Measurements from ENCODE around the gene C20orf141.
A peak's percentile ranks its signal among the peaks of the same experiment; 100 is the strongest.
"Not testable (repeated sequence)": the region's sequence is repeated elsewhere in the genome, so short reads cannot be mapped to it uniquely, and the experiment has no call there.

Gene C20orf141

DNA sequence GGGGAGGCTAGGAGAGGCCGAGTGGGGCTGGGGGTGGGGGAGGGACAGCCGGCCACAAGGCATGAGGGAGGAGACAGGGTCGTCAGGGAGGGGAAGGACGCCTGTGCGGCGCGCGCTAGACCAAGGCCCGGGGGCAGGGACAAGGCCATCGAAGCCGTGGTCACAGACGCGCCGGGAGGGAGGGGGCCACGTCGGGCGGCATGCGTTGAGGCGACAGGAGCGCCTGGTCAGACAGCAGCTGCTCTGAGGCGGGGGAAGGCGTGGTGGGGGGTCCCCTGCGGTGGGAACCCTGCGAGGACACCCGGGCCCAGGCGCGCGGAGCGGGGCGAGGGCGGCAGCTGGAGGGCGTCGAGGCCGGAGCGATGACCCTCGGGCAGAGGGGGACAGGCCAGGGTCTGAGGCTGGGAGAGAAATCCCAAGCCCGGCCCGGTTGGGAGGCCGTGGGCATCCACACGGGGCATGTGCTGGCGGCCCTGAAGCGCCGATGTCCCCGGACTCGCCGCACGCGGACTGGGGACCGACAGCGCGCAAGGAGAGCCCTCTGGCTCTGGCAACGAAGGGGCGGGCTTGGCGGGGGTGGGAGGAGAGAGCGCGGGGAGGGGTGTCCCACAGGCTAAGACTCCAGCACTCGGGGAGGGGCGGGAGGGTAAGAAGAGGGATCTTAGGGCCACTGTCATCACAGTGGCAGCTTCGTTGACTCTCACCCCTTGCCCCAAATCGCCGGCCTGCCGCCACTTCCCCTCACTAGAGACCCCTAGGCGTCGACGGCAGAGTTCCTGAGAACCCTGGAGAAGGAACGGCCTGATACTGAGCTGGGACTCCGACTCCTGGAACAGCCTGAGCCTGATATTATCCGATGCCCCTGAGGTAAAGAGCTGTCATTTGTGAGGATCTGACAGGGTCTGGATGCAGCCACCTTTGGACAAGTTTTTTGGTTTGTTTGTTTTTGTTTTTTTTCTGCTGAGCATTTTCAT is 6.4 kb downstream of the C20orf141 start:
- no peak for DNase-seq

- DNase-seq, result peak; percentile 39
Observed at GRCh38 chr20:2822073-2822472, 7.3 kb downstream of the C20orf141 start.

GRCh38 chr20:2825761-2826160 is 11.0 kb downstream of the C20orf141 start:
- no peak for DNase-seq

GRCh38 chr20:2826655-2827054 is 11.9 kb downstream of the C20orf141 start:
- no peak for DNase-seq

DNA sequence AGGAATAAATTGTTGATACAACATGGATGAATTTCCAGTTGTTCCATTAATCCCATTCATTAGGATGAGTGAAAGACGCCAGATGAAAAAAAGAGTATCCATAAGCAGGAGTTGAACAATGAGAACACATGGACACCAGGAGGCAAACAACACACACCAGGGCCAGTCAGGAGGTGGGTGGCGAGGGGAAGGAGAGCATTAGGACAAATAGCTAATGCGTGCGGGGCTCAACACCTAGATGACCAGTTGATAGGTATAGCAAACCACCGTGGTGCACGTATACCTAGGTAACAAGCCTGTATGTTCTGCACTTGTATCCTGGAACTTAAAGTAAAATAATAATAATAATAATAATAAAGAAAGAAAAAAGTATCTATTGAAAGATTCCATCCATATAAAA is 14.6 kb downstream of the C20orf141 start:
- no peak for DNase-seq

- not testable (repeated sequence) for DNase-seq
Observed at GRCh38 chr20:2831206-2831605, 16.4 kb downstream of the C20orf141 start.

DNA sequence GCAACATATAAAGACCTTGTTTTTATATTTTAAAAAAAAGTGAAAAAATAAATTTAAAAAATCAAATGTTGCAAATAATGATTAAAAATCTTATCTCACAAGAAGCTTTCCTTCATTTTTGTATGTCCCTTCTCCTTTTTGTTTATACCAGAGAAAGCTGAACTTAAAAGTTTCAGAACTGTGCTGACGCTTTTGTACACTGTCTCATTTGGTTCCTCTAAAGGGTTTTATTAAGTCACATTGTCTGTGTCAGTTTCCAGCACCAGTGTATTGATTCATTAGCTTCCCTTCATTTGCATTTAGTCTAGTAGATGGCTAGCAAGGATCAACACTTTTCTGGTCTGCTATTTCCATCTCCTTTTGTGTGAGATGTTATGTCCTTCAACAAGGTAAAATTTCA is 19.0 kb downstream of the C20orf141 start:
- no peak for DNase-seq

- no peak for DNase-seq
Observed at GRCh38 chr20:2834401-2835110, 19.8 kb downstream of the C20orf141 start.

DNA sequence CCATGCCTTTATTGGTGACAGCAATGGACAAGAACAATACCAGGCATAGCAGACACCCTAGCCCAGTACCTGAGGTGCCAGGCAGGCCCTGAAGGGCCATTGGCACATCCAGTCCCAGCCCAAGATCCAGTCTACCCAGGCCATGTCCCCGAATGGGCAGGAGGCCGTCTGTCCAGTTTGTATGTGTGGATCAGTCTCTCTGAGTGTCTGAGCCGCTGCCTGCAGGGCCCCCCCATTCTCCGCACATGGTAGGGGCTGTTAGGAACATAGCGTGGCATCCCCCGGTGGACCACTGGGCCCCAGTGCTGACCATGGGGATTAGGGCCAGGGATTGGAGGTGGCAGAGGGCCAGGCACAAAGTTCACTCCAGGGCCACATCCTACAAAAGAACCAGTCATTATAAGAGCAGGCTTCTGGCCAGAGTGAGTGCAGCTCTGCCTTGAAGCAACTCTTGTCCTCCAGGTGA is 20.6 kb downstream of the C20orf141 start:
- no peak for DNase-seq

- no peak for DNase-seq
Observed at GRCh38 chr20:2836035-2836434, 21.2 kb downstream of the C20orf141 start.

GRCh38 chr20:2837221-2837960 is 22.6 kb downstream of the C20orf141 start:
- no peak for DNase-seq

GRCh38 chr20:2838170-2838797 is 23.5 kb downstream of the C20orf141 start:
- DNase-seq, result no peak

GRCh38 chr20:2838847-2839671 is 24.3 kb downstream of the C20orf141 start:
- no peak for DNase-seq

- DNase-seq, result no peak
Observed at GRCh38 chr20:2839732-2840137, 24.9 kb downstream of the C20orf141 start.

GRCh38 chr20:2840138-2840966 is 25.6 kb downstream of the C20orf141 start, which contains the start of the genes PCED1A and VPS16:
PCED1A (minus strand) TSS chr20:2840655; CDS start chr20:2839912, 743 bp downstream.
VPS16 (plus strand) TSS chr20:2840745; CDS start chr20:2840775, 30 bp downstream.
- DNase-seq, result peak; percentile 84

DNA sequence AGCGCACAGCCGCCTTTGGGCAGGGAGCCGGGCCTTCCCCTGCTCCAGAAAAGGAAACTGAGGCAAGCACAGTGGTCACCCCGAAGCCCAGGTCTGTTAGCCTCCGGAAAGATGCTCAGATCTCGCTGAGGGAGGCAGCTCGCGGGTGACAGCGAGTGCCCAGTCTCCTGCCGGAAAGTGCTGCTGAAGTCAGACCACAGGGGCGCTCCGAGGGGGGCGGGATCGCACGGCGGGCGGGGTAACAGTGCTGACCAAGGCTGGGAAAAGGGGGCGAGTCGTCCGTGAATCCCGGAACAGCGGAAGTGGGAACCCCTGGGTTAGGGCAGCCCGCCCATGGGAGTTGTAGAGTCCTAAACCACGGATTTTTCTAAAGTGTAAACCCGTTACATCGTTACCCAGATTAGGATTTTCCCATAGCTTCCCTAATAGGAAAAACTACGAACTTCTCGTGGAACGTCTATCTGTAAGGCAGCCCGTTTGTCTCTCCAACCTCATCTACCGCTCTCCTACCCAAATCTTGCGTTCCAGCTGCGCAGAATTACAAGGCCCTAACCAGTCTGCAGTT is 26.3 kb downstream of the C20orf141 start:
- DNase-seq, result peak; percentile 34

GRCh38 chr20:2845607-2846006 is 30.8 kb downstream of the C20orf141 start:
- no peak for DNase-seq

GRCh38 chr20:2846698-2847097 is 31.9 kb downstream of the C20orf141 start:
- DNase-seq, result no peak

- DNase-seq, result no peak
Observed at GRCh38 chr20:2847802-2848201, 33.0 kb downstream of the C20orf141 start.

- DNase-seq, result no peak
Observed at GRCh38 chr20:2849529-2849928, 34.7 kb downstream of the C20orf141 start.
